Naive thymus-derived CD8-positive, alpha-beta T cell (primary cell): ENCODE results near the gene DMXL1. TPM values are rescaled to one million over a fixed set of nuclear protein-coding genes. Genes with fewer than 3 reads are reported as not detected.
"Not testable (repeated sequence)": the region's sequence is repeated elsewhere in the genome, so short reads cannot be mapped to it uniquely, and the experiment has no call there.

Experiments used
- ATAC-seq, 2 donors: fragments of 150-1000 bp; cut with Tn5 transposase in 1 of 2; sonication (Bioruptor Pico), chemical (Tn5 transposase) in 1 of 2; 1 replicate in 1 of 2; 2 replicates in 1 of 2; pipeline ENCODE4 v1.10.0; 2021; ENCODE audit warnings: mild to moderate bottlenecking in 2 of 2, moderate library complexity in 2 of 2
- POLR2A ChIA-PET: fragments of 350-600 bp; sonication (Branson Sonifier 250); formaldehyde crosslinking; loops from one replicate; lab custom pipeline; 2021; ENCODE audit warnings: antibody characterized with exemption; lab: Charles Lee
- DNase-seq, 10 donors: peaks; one replicate each; pipeline versions ENCODE4 v3.0.0 to v3.0.0-alpha.2; 2020 to 2022
- H3K27ac Mint-ChIP-seq, 10 donors: one replicate each; pipeline ENCODE4 v1.8.0; 2020 to 2022; ENCODE audit warnings: mild to moderate bottlenecking in 10 of 10, mixed read lengths in 10 of 10, moderate library complexity in 4 of 10, inconsistent platforms in 1 of 10
- H3K27me3 Mint-ChIP-seq, 5 donors: one replicate each; pipeline ENCODE4 v1.8.0; 2021 to 2022; ENCODE audit warnings: mixed read lengths in 5 of 5
- H3K36me3 Mint-ChIP-seq, 3 donors: one replicate each; pipeline ENCODE4 v1.8.0; 2020 to 2022; ENCODE audit warnings: mixed read lengths in 3 of 3, mild to moderate bottlenecking in 2 of 3, inconsistent platforms in 1 of 3
- H3K4me1 Mint-ChIP-seq, 4 donors: one replicate each; pipeline ENCODE4 v1.8.0; 2021 to 2022; ENCODE audit warnings: mixed read lengths in 4 of 4
- H3K4me3 Mint-ChIP-seq, 10 donors: one replicate each; pipeline ENCODE4 v1.8.0; 2020 to 2022; ENCODE audit warnings: mild to moderate bottlenecking in 10 of 10, mixed read lengths in 10 of 10, moderate library complexity in 6 of 10, inconsistent platforms in 1 of 10
- H3K9me3 Mint-ChIP-seq, 9 donors: one replicate each; pipeline ENCODE4 v1.8.0; 2020 to 2022; ENCODE audit warnings: mixed read lengths in 9 of 9, mild to moderate bottlenecking in 3 of 9, inconsistent platforms in 1 of 9, moderate library complexity in 1 of 9
- polyA plus RNA-seq, 3 donors: library from polyadenylated mRNA; unstranded; fragments of 300-500 nt; fragmentation: Illumina TruSeq; gene quantifications; one replicate each; pipeline ENCODE4 v1.2.3, GENCODE V29; 2021
- total RNA-seq, 8 experiments: library from RNA in 2 of 8; stranded (reverse) in 2 of 8; gene quantifications; one replicate each; pipeline ENCODE4 v1.2.3 and lab custom pipeline; 2021 to 2026

The DMXL1 gene
- total and polyA plus RNA-seq, 5 experiments from 2014 or later, result 15.0 to 43.3 (median 19.9) TPM

GRCh38 chr5:119220576-119221197 is 149.8 kb downstream of the DMXL1 start:
- no peaks in the 10 kb centered on the region for H3K27me3 Mint-ChIP-seq
- no peaks in the 10 kb centered on the region for H3K9me3 Mint-ChIP-seq
- H3K4me3 Mint-ChIP-seq, result no peak overlapping the region
- POLR2A ChIA-PET, result no interaction called here
- H3K27ac Mint-ChIP-seq, result peak overlapping the region in 2 of 10 donors; percentile 4 to 25
- DNase-seq (no peak), ATAC-seq (no peak)
- H3K4me1 Mint-ChIP-seq, result peaks cover 0 to 12% (median 0%) of the 10 kb centered on the region in 4 donors
- H3K36me3 Mint-ChIP-seq, result peaks cover 6 to 43% (median 12%) of the 10 kb centered on the region in 3 donors

- Mint-ChIP-seq H3K27ac (no peak overlapping the region), H3K4me1 (peaks cover 0 to 12% (median 0%) of the 10 kb centered on the region in 4 donors), H3K36me3 (peaks cover 6 to 49% (median 12%) of the 10 kb centered on the region in 3 donors), H3K4me3 (no peak overlapping the region), H3K9me3 (no peaks in the 10 kb centered on the region), H3K27me3 (no peaks in the 10 kb centered on the region)
- ATAC-seq (no peak), DNase-seq (no peak)
- POLR2A ChIA-PET, result no interaction called here
These were observed 150.4 kb downstream of the DMXL1 start for GRCh38 chr5:119221330-119221729.

- no peak for DNase-seq
- H3K4me1 Mint-ChIP-seq, result peaks cover 4 to 11% (median 7%) of the 10 kb centered on the region in 4 donors
- POLR2A ChIA-PET, result no interaction called here
- H3K27ac Mint-ChIP-seq, result no peak overlapping the region
- H3K27me3 Mint-ChIP-seq, result no peaks in the 10 kb centered on the region
- H3K4me3 Mint-ChIP-seq, result no peak overlapping the region
- ATAC-seq, result no peak
- no peaks in the 10 kb centered on the region for H3K9me3 Mint-ChIP-seq
- H3K36me3 Mint-ChIP-seq, result peaks cover 0 to 43% (median 16%) of the 10 kb centered on the region in 3 donors
These were observed 159.1 kb downstream of the DMXL1 start for GRCh38 chr5:119229950-119230349.

GRCh38 chr5:119238265-119239118 is 167.6 kb downstream of the DMXL1 start:
- DNase-seq (peak in 3 of 10 donors; percentile 8 to 52 (median 25)), ATAC-seq (peak; percentile 81 to 92)
- POLR2A ChIA-PET, result interaction anchor here (0.8 to 1.5 kb wide), 3 partner anchors 30 to 167 kb away, joined by 3 to 6 read pairs (median 4); partner anchors contain the start of gene DMXL1
- no peaks in the 10 kb centered on the region for H3K9me3 Mint-ChIP-seq
- H3K36me3 Mint-ChIP-seq, result peaks cover 0 to 14% (median 10%) of the 10 kb centered on the region in 3 donors
- no peaks in the 10 kb centered on the region for H3K27me3 Mint-ChIP-seq
- peak overlapping the region; percentile 42 to 93 (median 90) for H3K27ac Mint-ChIP-seq
- peaks cover 9 to 33% (median 31%) of the 10 kb centered on the region in 4 donors for H3K4me1 Mint-ChIP-seq
- peak overlapping the region; percentile 6 to 80 (median 67) for H3K4me3 Mint-ChIP-seq

- H3K4me3 Mint-ChIP-seq, result peak overlapping the region in 9 of 10 donors; percentile 6 to 80 (median 67)
- peak in 5 of 10 donors; percentile 12 to 67 (median 40) for DNase-seq
- peaks cover 10 to 33% (median 30%) of the 10 kb centered on the region in 4 donors for H3K4me1 Mint-ChIP-seq
- H3K27me3 Mint-ChIP-seq, result no peaks in the 10 kb centered on the region
- H3K9me3 Mint-ChIP-seq, result no peaks in the 10 kb centered on the region
- POLR2A ChIA-PET, result interaction anchor here (0.8 to 1.5 kb wide), 4 partner anchors 30 to 168 kb away, joined by 3 to 6 read pairs (median 4); partner anchors contain the start of gene DMXL1
- ATAC-seq, result peak; percentile 77 to 82
- peak overlapping the region; percentile 42 to 93 (median 90) for H3K27ac Mint-ChIP-seq
- peaks cover 0 to 16% (median 13%) of the 10 kb centered on the region in 3 donors for H3K36me3 Mint-ChIP-seq
These were observed 168.2 kb downstream of the DMXL1 start for GRCh38 chr5:119239119-119239417.

- H3K4me3 Mint-ChIP-seq, H3K27me3 Mint-ChIP-seq, H3K9me3 Mint-ChIP-seq, ATAC-seq, DNase-seq: not testable (repeated sequence)
- Mint-ChIP-seq H3K4me1 (peaks cover 6 to 30% (median 23%) of the 10 kb centered on the region in 4 donors), H3K36me3 (peaks cover 0 to 10% (median 9%) of the 10 kb centered on the region in 3 donors), H3K27ac (peak overlapping the region in 8 of 10 donors; percentile 9 to 93 (median 85))
- POLR2A ChIA-PET, result interaction anchor here (1.0 kb wide), 1 partner anchor 63 kb away, joined by 3 read pairs; no protein-coding TSS in a partner anchor
These were observed 168.9 kb downstream of the DMXL1 start for GRCh38 chr5:119239826-119240225.

GRCh38 chr5:119243888-119244287 is 173.0 kb downstream of the DMXL1 start:
- Mint-ChIP-seq H3K27ac (no peak overlapping the region), H3K9me3 (no peaks in the 10 kb centered on the region), H3K36me3 (peaks cover 0 to 25% (median 15%) of the 10 kb centered on the region in 3 donors), H3K4me1 (peaks cover 4 to 7% (median 5%) of the 10 kb centered on the region in 4 donors), H3K27me3 (no peaks in the 10 kb centered on the region), H3K4me3 (no peak overlapping the region)
- POLR2A ChIA-PET, result no interaction called here
- ATAC-seq (no peak), DNase-seq (no peak)

GRCh38 chr5:119250946-119251901 is 180.3 kb downstream of the DMXL1 start:
- POLR2A ChIA-PET, result interaction anchor here (0.7 kb wide), 2 partner anchors 10 to 15 kb away, joined by 3 to 5 read pairs; no protein-coding TSS in a partner anchor
- ATAC-seq, result no peak
- H3K36me3 Mint-ChIP-seq, result peaks cover 7 to 25% (median 18%) of the 10 kb centered on the region in 3 donors
- DNase-seq, result no peak
- no peaks in the 10 kb centered on the region for H3K27me3 Mint-ChIP-seq
- no peak overlapping the region for H3K4me3 Mint-ChIP-seq
- H3K4me1 Mint-ChIP-seq, result peaks cover 0 to 7% (median 2%) of the 10 kb centered on the region in 4 donors
- no peak overlapping the region for H3K27ac Mint-ChIP-seq
- H3K9me3 Mint-ChIP-seq, result peaks cover 0 to 35% (median 8%) of the 10 kb centered on the region in 9 donors

GRCh38 chr5:119255571-119256356 is 184.9 kb downstream of the DMXL1 start:
- Mint-ChIP-seq H3K4me1 (peaks cover 0 to 8% (median 5%) of the 10 kb centered on the region in 4 donors), H3K27ac (peak overlapping the region in 2 of 10 donors; percentile 3 to 18), H3K27me3 (no peaks in the 10 kb centered on the region), H3K4me3 (no peak overlapping the region), H3K9me3 (peaks cover 4 to 69% (median 21%) of the 10 kb centered on the region in 9 donors), H3K36me3 (peaks cover 11 to 26% (median 24%) of the 10 kb centered on the region in 3 donors)
- DNase-seq (no peak), ATAC-seq (no peak)
- POLR2A ChIA-PET, result no interaction called here

- peaks cover 0 to 8% (median 5%) of the 10 kb centered on the region in 4 donors for H3K4me1 Mint-ChIP-seq
- POLR2A ChIA-PET, result interaction anchor here (2.6 kb wide), 1 partner anchor 10 kb away, joined by 7 read pairs; no protein-coding TSS in a partner anchor
These were observed 186.7 kb downstream of the DMXL1 start for GRCh38 chr5:119257613-119258012.

GRCh38 chr5:119263639-119264038 is 192.8 kb downstream of the DMXL1 start:
- DNase-seq (no peak), ATAC-seq (no peak)
- Mint-ChIP-seq H3K27me3 (no peaks in the 10 kb centered on the region), H3K4me1 (peaks cover 25 to 50% (median 39%) of the 10 kb centered on the region in 4 donors), H3K27ac (peak overlapping the region in 4 of 10 donors; percentile 20 to 71 (median 30)), H3K9me3 (peaks cover 0 to 35% (median 18%) of the 10 kb centered on the region in 9 donors), H3K4me3 (peak overlapping the region in 5 of 10 donors; percentile 4 to 64 (median 40)), H3K36me3 (peaks cover 0 to 19% (median 0%) of the 10 kb centered on the region in 3 donors)
- POLR2A ChIA-PET, result interaction anchor here (1.2 kb wide), 1 partner anchor 52 kb away, joined by 3 read pairs; no protein-coding TSS in a partner anchor

More at GRCh38 chr5:119257613-119258012, 186.7 kb downstream of the DMXL1 start:
- ATAC-seq (no peak), DNase-seq (no peak)
- Mint-ChIP-seq H3K36me3 (peaks cover 7 to 34% (median 24%) of the 10 kb centered on the region in 3 donors), H3K9me3 (peaks cover 4 to 82% (median 21%) of the 10 kb centered on the region in 9 donors), H3K27me3 (no peaks in the 10 kb centered on the region), H3K4me3 (no peak overlapping the region), H3K27ac (no peak overlapping the region)
